Adrenal gland (tissue), 12 donors: ENCODE results near the gene CENATAC. TPM values are rescaled to one million over a fixed set of nuclear protein-coding genes. Genes with fewer than 3 reads are reported as not detected.
"Not testable (repeated sequence)": the region's sequence is repeated elsewhere in the genome, so short reads cannot be mapped to it uniquely, and the experiment has no call there.

Experiments used
- DNase-seq, 7 donors: peaks; one replicate each; pipeline ENCODE4 v3.0.0-alpha.2; 2019 to 2020
- H3K27ac ChIP-seq, 5 donors: fragments of 200-600 bp; sonication (generic) in 4 of 5; 1 replicate in 3 of 5; 2 replicates in 2 of 5; pipeline versions ENCODE4 v1.5.1 to v1.8.0; 2016 to 2020; ENCODE audit warnings: mild to moderate bottlenecking in 1 of 5
- H3K27me3 ChIP-seq: fragments of 200-600 bp; 2 replicates; pipeline ENCODE4 v1.8.0; 2021
- H3K36me3 ChIP-seq, 2 donors: fragments of 200-600 bp; replicated peaks in 1 of 2; 1 replicate in 1 of 2; 2 replicates in 1 of 2; pipeline versions ENCODE4 v1.5.1 to v1.8.0; 2018 to 2022
- H3K4me1 ChIP-seq, 2 donors: fragments of 200-600 bp; replicated peaks in 1 of 2; 1 replicate in 1 of 2; 2 replicates in 1 of 2; pipeline versions ENCODE4 v1.5.1 to v1.8.0; 2018 to 2021
- H3K4me3 ChIP-seq, 4 donors: fragments of 200-600 bp; sonication (generic) in 3 of 4; one replicate each; pipeline ENCODE4 v1.5.1; 2016 to 2018
- H3K9me3 ChIP-seq, 3 donors: fragments of 200-600 bp; sonication (generic) in 1 of 3; replicated peaks in 1 of 3; 1 replicate in 2 of 3; 2 replicates in 1 of 3; pipeline versions ENCODE4 v1.5.1 to v1.8.0; 2016 to 2021
- CTCF ChIP-seq, 6 experiments: fragments of 450-650 bp in 4 of 6; fragments of 200-600 bp in 2 of 6; sonication (generic) in 1 of 6; IDR thresholded peaks; 1 replicate in 5 of 6; 2 replicates in 1 of 6; pipeline versions ENCODE4 v1.5.1 to v1.8.0; 2016 to 2021; ENCODE audit warnings: antibody characterized with exemption in 6 of 6, mild to moderate bottlenecking in 2 of 6, moderate library complexity in 1 of 6
- POLR2A ChIP-seq, 2 donors: fragments of 450-650 bp; IDR thresholded peaks; one replicate each; pipeline ENCODE4 v1.6.1; 2017; ENCODE audit warnings: antibody characterized with exemption in 2 of 2, mild to moderate bottlenecking in 2 of 2, moderate library complexity in 1 of 2
- WGBS, 4 donors: extraction: QIAGEN DNeasy Blood & Tissue Kit in 2 of 4; methylation state at CpG; one replicate each; pipeline versions ENCODE4 v1.1.5 to v1.1.7; 2013 to 2017; 5-methylcytosine and 5-hydroxymethylcytosine counted together
- intact Hi-C, 2 donors: fragments of 100-400 bp; cut with DNase I; formaldehyde crosslinking; loops; one replicate each; pipeline versions ENCODE4 v1.14.1 to v1.15.0; 2022 to 2023
- polyA plus RNA-seq, 3 donors: library from polyadenylated mRNA; stranded (reverse); fragments of 200-250 nt in 2 of 3; fragments of 350-450 nt in 1 of 3; fragmentation: Illumina TruSeq in 1 of 3; extraction: RNeasy Lipid Tissue Mini Kit (QIAGEN cat#74804) in 1 of 3; gene quantifications; one replicate each; pipeline ENCODE4 v1.2.3, GENCODE V29; 2013 to 2014
- total RNA-seq, 9 donors: library from RNA; depleted of rRNA in 4 of 9; stranded (reverse); fragments of >200 nt in 4 of 9; fragments of 120-200 nt in 1 of 9; fragmentation: NEBNext Ultra II Directional in 1 of 9; extraction: Animal tissue kit (Norgen Biotek cat#: 25700) in 1 of 9; gene quantifications; one replicate each; pipeline versions ENCODE4 v1.1.0 to v1.2.4, GENCODE V29; 2013 to 2023
- donor health status: healthy with polysubstance abuse.
- donor health status: Bipolar disorder and iron deficiency.
- donor health status: DM: yes; HTN: yes; CAD: no.
- donor health status: DM: no; HTN: no; CAD: no.
- donor health status: DM: no; HTN: no; CAD: no.
- donor health status: DM: yes; HTN: yes; CAD: no.

Gene CENATAC
- total and polyA plus RNA-seq, 12 donors = 15.4 to 157 (median 31.2) TPM

- WGBS, 4 donors = 64 to 73% (median 66%) methylated on average over 3 of the region's 3 CpGs
- Histone ChIP-seq H3K27ac (no peak overlapping the region), H3K4me3 (no peak overlapping the region), H3K9me3 (no peaks in the 10 kb centered on the region), H3K36me3 (no peaks in the 10 kb centered on the region), H3K27me3 (no peaks in the 10 kb centered on the region), H3K4me1 (peaks cover 4% of the 10 kb centered on the region in 2 donors)
- no peak for TF ChIP-seq POLR2A (IDR thresholded peaks at IDR 0.05)
- TF ChIP-seq CTCF (IDR thresholded peaks at IDR 0.05) = no peak
- intact Hi-C loops = no loop called here
- no peak for DNase-seq
Measured at GRCh38 chr11:119034813-119035212, 36.9 kb downstream of the CENATAC start.

- no peak overlapping the region for H3K27ac ChIP-seq
- H3K4me1 ChIP-seq = no peaks in the 10 kb centered on the region
- no peaks in the 10 kb centered on the region for H3K27me3 ChIP-seq
- H3K4me3 ChIP-seq = no peak overlapping the region
- 83 to 91% (median 83%) methylated on average over 3 to 5 of the region's 5 CpGs for WGBS, 4 donors
- TF ChIP-seq CTCF (IDR thresholded peaks at IDR 0.05) (no peak), POLR2A (IDR thresholded peaks at IDR 0.05) (no peak)
- no peak for DNase-seq
- intact Hi-C loops = no loop called here
- no peaks in the 10 kb centered on the region for H3K36me3 ChIP-seq
- no peaks in the 10 kb centered on the region for H3K9me3 ChIP-seq
Measured at GRCh38 chr11:119038884-119039283, 40.9 kb downstream of the CENATAC start.

DNA sequence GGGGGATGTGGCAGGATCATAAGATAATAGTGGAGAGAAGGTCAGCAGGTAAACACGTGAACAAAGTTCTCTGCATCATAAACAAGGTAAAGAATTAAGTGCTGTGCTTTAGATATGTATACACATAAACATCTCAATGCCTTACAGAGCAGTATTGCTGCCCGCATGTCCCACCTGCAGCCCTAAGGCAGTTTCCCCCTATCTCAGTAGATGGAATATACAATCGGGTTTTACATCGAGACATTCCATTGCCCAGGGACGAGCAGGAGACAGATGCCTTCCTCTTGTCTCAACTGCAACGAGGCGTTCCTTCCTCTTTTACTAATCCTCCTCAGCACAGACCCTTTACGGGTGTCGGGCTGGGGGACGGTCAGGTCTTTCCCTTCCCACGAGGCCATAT lies 41.5 kb downstream of the CENATAC start:
- intact Hi-C loops = not testable (repeated sequence)

GRCh38 chr11:119041821-119042514 lies 44.0 kb downstream of the CENATAC start:
- no peak overlapping the region for H3K4me3 ChIP-seq
- DNase-seq = no peak
- intact Hi-C loops = no loop called here
- H3K27ac ChIP-seq = no peak overlapping the region
- H3K36me3 ChIP-seq = peaks cover 0 to 27% of the 10 kb centered on the region in 2 donors
- no peaks in the 10 kb centered on the region for H3K4me1 ChIP-seq
- whole genome bisulfite sequencing, 4 donors = 89 to 93% (median 92%) methylated on average over 4 of the region's 4 CpGs
- TF ChIP-seq POLR2A (IDR thresholded peaks at IDR 0.05) = no peak
- no peak for TF ChIP-seq CTCF (IDR thresholded peaks at IDR 0.05)
- H3K9me3 ChIP-seq = no peaks in the 10 kb centered on the region
- H3K27me3 ChIP-seq = no peaks in the 10 kb centered on the region

More for the DNA sequence above, 41.5 kb downstream of the CENATAC start:
- H3K27ac ChIP-seq, H3K36me3 ChIP-seq, H3K4me3 ChIP-seq, H3K4me1 ChIP-seq, H3K9me3 ChIP-seq, H3K27me3 ChIP-seq, DNase-seq: not testable (repeated sequence)
- WGBS, 4 donors = 27 to 58% (median 40%) methylated on average over 4 to 10 of the region's 11 CpGs

DNA sequence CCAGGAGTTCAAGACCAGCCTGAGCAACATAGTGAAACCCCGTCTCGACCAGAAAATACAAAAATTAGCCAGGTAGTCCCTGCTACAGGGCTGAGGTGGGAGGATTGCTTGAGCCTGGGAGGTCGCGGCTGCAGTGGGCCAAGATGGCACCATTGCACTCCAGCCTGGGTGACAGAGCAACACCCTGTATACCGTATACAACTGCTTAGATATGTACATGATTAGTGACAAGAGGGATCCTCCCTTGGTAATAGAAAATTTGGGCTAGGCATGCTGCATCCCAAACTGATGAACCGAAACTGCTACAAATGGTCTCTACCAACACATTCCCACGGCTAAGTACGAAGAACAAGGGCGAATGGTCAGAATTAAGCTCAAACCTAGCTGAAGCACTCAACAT lies 45.0 kb downstream of the CENATAC start:
- 87 to 94% (median 93%) methylated on average over 8 to 9 of the region's 9 CpGs for WGBS, 4 donors
- Histone ChIP-seq H3K36me3 (peaks cover 0 to 36% of the 10 kb centered on the region in 2 donors), H3K27ac (no peak overlapping the region), H3K4me1 (no peaks in the 10 kb centered on the region), H3K4me3 (no peak overlapping the region), H3K9me3 (no peaks in the 10 kb centered on the region), H3K27me3 (no peaks in the 10 kb centered on the region)
- DNase-seq = no peak
- TF ChIP-seq POLR2A (IDR thresholded peaks at IDR 0.05) = no peak
- no peak for TF ChIP-seq CTCF (IDR thresholded peaks at IDR 0.05)
- intact Hi-C loops = no loop called here
